Upper lobe of right lung (tissue), 1 donor: ENCODE results near the gene SUPT16H. TPM values are rescaled to one million over a fixed set of nuclear protein-coding genes. Genes with fewer than 3 reads are reported as not detected.

Experiments
- ATAC-seq: fragments of 200-7000 bp; cut with Tn5 transposase; one replicate; pipeline ENCODE4 v1.9.1; 2020; ENCODE audit warnings: mild to moderate bottlenecking, moderate library complexity
- DNase-seq: peaks from one replicate; pipeline ENCODE4 v3.0.0-alpha.2; 2020
- H3K27ac ChIP-seq: fragments of 200-600 bp; one replicate; pipeline ENCODE4 v1.8.0; 2022
- H3K27me3 ChIP-seq: fragments of 200-600 bp; one replicate; pipeline ENCODE4 v1.8.0; 2022; ENCODE audit warnings: mild to moderate bottlenecking
- H3K36me3 ChIP-seq: fragments of 200-600 bp; one replicate; pipeline ENCODE4 v1.8.0; 2022
- H3K4me1 ChIP-seq: fragments of 200-600 bp; one replicate; pipeline ENCODE4 v1.8.0; 2022
- H3K4me3 ChIP-seq: fragments of 200-600 bp; one replicate; pipeline ENCODE4 v1.8.0; 2022; ENCODE audit warnings: mild to moderate bottlenecking
- H3K9me3 ChIP-seq: fragments of 200-600 bp; one replicate; pipeline ENCODE4 v1.8.0; 2022
- CTCF ChIP-seq: fragments of 200-600 bp; IDR thresholded peaks from one replicate; pipeline ENCODE4 v1.8.0; 2022; ENCODE audit warnings: antibody characterized with exemption
- intact Hi-C: fragments of 100-400 bp; cut with DNase I; formaldehyde crosslinking; loops from one replicate; pipeline ENCODE4 v1.11.0; 2022
- total RNA-seq: library from RNA; stranded (reverse); fragmentation: NEBNext Ultra II Directional; extraction: Animal tissue kit (Norgen Biotek cat#: 25700); gene quantifications from one replicate; pipeline ENCODE4 v1.2.1, GENCODE V29; 2021
- donor health status: DM: no; HTN: yes; CAD: no; lungs with severe emphysema.

Gene SUPT16H
- total RNA-seq, 1 donor from 2014 or later: 48.8 TPM

DNA sequence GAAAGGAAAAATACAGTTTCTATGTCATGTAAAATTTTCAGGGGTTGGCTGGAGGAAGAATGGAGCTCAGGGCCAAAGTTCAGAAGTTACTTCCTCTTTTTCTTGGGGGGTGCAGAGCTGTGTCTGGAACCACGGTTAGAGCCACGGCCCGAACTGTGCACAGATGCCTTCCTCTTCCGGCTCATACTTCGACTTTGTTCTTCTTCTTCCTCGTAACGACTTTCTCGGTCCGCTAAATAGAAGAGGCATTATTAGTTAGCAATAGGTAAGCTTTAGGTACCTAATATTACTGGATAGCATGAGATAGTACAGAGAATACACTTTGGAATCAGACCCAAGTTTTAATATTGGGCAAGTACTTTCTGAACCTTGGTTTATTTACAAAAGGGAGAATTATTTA, 31.2 kb downstream of the SUPT16H start:
- intact Hi-C loops: no loop called here
- peaks cover 66% of the 10 kb centered on the region for H3K36me3 ChIP-seq
- H3K27me3 ChIP-seq: no peaks in the 10 kb centered on the region
- H3K9me3 ChIP-seq: no peaks in the 10 kb centered on the region
- no peak overlapping the region for H3K27ac ChIP-seq
- no peak for TF ChIP-seq CTCF
- H3K4me1 ChIP-seq: no peaks in the 10 kb centered on the region
- DNase-seq: no peak
- H3K4me3 ChIP-seq: no peak overlapping the region
- peak; percentile 91 for ATAC-seq

GRCh38 chr14:21350539-21350938, 33.3 kb downstream of the SUPT16H start:
- Histone ChIP-seq H3K36me3 (peaks cover 46% of the 10 kb centered on the region), H3K4me3 (no peak overlapping the region), H3K4me1 (no peaks in the 10 kb centered on the region), H3K27me3 (no peaks in the 10 kb centered on the region), H3K9me3 (no peaks in the 10 kb centered on the region), H3K27ac (no peak overlapping the region)
- intact Hi-C loops: no loop called here
- DNase-seq (no peak), ATAC-seq (no peak)
- TF ChIP-seq CTCF: no peak

DNA sequence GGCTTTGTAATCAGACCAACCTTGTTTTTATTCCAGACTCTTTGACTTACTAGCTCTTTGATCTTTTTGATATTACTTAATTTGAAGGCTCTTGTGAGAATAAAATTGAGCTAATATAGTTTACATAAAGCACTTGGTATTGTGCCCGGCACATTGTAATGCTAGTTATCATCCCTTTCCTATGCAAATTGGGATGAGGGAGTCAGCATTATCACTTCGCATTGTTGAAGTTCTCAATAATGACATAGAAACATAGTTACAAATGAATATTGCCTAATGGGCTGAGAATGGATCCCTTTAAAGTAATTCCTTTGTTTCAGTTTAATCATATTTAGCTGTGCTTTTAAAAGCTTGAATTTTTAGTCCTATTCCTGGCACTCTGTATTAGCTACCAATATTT, 36.6 kb downstream of the SUPT16H start:
- H3K4me1 ChIP-seq: no peaks in the 10 kb centered on the region
- H3K36me3 ChIP-seq: peaks cover 14% of the 10 kb centered on the region
- DNase-seq (no peak), ATAC-seq (no peak)
- H3K27ac ChIP-seq: no peak overlapping the region
- no peak overlapping the region for H3K4me3 ChIP-seq
- H3K27me3 ChIP-seq: no peaks in the 10 kb centered on the region
- intact Hi-C loops: no loop called here
- no peaks in the 10 kb centered on the region for H3K9me3 ChIP-seq
- TF ChIP-seq CTCF: no peak

DNA sequence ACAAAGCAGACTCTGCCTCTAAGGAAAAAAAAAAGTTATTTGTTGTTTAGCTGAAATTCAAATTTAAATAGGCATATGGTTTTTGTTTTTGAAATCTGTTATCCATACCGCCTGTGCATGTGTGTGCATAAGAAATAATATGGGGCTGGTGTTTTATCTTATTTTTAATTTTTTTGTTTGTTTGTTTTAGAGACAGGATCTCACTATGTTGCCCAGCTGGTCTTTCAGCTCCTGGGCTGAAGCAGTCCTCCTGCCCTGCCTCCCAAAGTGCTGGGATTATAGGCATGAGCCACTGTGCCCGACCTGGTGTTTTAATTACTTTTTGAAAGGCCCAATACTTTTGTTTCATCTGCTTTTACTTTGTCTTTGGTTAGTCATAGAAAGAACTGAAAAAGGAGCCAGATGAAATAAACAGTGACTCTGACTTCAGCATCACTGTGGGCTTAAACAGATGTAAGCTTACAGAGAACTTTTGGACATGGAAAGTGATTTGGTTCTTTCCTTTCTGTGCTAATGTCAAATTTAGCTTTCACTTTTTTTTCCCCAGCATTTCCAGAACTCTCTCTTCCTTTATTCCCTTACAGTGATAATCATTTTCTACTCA, 37.2 kb downstream of the SUPT16H start:
- H3K4me3 ChIP-seq: no peak overlapping the region
- H3K27me3 ChIP-seq: no peaks in the 10 kb centered on the region
- DNase-seq: no peak
- intact Hi-C loops: no loop called here
- H3K27ac ChIP-seq: no peak overlapping the region
- H3K4me1 ChIP-seq: no peaks in the 10 kb centered on the region
- no peak for ATAC-seq
- no peaks in the 10 kb centered on the region for H3K9me3 ChIP-seq
- H3K36me3 ChIP-seq: peaks cover 9% of the 10 kb centered on the region
- no peak for TF ChIP-seq CTCF

- no peaks in the 10 kb centered on the region for H3K36me3 ChIP-seq
- H3K27me3 ChIP-seq: no peaks in the 10 kb centered on the region
- H3K4me3 ChIP-seq: no peak overlapping the region
- H3K4me1 ChIP-seq: no peaks in the 10 kb centered on the region
- H3K27ac ChIP-seq: no peak overlapping the region
- no peak for TF ChIP-seq CTCF
- intact Hi-C loops: no loop called here
- ATAC-seq (peak; percentile 64), DNase-seq (no peak)
- H3K9me3 ChIP-seq: no peaks in the 10 kb centered on the region
Observed at GRCh38 chr14:21343035-21343794, 40.6 kb downstream of the SUPT16H start.
